Measurements from ENCODE around the gene TTC3. TPM values are rescaled to one million over a fixed set of nuclear protein-coding genes. Genes with fewer than 3 reads are reported as not detected.

The TTC3 gene
- total and polyA plus RNA-seq, 9 of the 15 experiments (the other 6 are each of a cell fraction or from before 2014, with no cell fraction given): 17.5 to 92.0 (median 59.5) TPM

DNA sequence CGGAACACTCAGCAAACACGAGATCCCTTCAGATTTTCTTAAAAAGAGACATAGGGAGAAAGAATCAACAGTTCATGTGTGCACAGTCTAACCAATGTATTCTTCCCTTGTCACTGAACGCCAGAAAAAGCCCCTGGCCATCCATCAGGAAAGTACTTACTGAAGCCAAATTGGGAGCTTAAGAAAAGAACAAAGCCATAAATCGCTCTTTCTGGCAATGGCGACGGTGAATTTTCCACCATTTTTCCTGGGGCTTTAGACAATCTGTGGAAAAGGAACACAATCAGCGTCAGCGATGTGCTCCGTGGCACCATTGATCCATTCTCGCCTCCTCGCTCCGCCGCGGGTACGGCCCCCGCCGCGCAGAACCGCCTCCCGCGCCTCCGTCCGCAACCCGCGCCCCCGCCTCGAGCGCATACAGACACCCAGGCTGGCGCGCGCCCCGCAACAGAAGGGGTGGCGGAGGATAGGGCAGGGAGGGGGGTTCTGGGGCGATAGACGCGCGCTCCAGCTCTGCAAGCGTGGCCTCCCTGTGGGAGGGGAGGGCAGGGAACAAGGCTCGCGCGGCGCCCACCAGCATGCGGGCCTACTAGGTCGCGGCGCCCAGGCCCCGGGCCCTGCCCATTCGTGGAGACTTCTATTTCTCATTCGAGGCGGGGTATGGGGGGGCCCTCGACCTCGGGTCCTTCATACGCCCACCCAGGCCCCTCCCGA lies 623 bp upstream of the TTC3 start (continued):
- TF ChIP-seq NR4A1 (CRISPR knock-in tag; IDR thresholded peaks at IDR 0.05): peak; percentile 58; the same call in 1 of the 2 replicates
- no peak for TF ChIP-seq NR4A1 (tag; IDR thresholded peaks at IDR 0.05)
- TF ChIP-seq EP300 (IDR thresholded peaks at IDR 0.05; ENCODE audit: low read length): no peak
- no peak for TF ChIP-seq ZFP1 (CRISPR knock-in tag; IDR thresholded peaks at IDR 0.05)
- TF ChIP-seq CREBBP (IDR thresholded peaks at IDR 0.05; ENCODE audit: low read depth, low read length): no peak
- TF ChIP-seq SUPT5H (IDR thresholded peaks at IDR 0.05): peak; percentile 78
- TF ChIP-seq, protein P1, sequence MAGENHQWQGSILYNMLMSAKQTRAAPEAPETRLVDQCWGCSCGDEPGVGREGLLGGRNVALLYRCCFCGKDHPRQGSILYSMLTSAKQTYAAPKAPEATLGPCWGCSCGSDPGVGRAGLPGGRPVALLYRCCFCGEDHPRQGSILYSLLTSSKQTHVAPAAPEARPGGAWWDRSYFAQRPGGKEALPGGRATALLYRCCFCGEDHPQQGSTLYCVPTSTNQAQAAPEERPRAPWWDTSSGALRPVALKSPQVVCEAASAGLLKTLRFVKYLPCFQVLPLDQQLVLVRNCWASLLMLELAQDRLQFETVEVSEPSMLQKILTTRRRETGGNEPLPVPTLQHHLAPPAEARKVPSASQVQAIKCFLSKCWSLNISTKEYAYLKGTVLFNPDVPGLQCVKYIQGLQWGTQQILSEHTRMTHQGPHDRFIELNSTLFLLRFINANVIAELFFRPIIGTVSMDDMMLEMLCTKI (IDR thresholded peaks at IDR 0.05; ENCODE audit: partially characterized antibody): no peak
- no peak for TF ChIP-seq ZNF3 (CRISPR knock-in tag; IDR thresholded peaks at IDR 0.05)
- no peak for TF ChIP-seq BRD9 (IDR thresholded peaks at IDR 0.05; ENCODE audit: low read depth, partially characterized antibody)
- TF ChIP-seq SIN3A (IDR thresholded peaks at IDR 0.05; ENCODE audit: borderline replicate concordance in 2 of 2, control insufficient read depth in 1 of 2, low read depth in 2 of 2, low read length in 2 of 2): peak in 1 of 2 experiments; percentile 30; a peak in 1 of 4 replicates
- no peak for TF ChIP-seq ZNF184 (CRISPR knock-in tag; IDR thresholded peaks at IDR 0.05)
- TF ChIP-seq PATZ1 (CRISPR knock-in tag; IDR thresholded peaks at IDR 0.05; ENCODE audit: borderline replicate concordance): peak; percentile 31; the same call in 1 of the 2 replicates
- TF ChIP-seq COPS2 (conservative IDR thresholded peaks at IDR 0.05): no peak
- no peak for TF ChIP-seq CBX5 (IDR thresholded peaks at IDR 0.05; ENCODE audit: borderline replicate concordance, low read depth)
- no peak for TF ChIP-seq HINFP (tag; conservative IDR thresholded peaks at IDR 0.05; ENCODE audit: low read depth)
- TF ChIP-seq TGIF2 (CRISPR knock-in tag; IDR thresholded peaks at IDR 0.05): 0 out of 2 replicates have a peak, but pooled peaks have one; percentile 57
- no peak for TF ChIP-seq RBM39 (optimal IDR thresholded peaks at IDR 0.05; ENCODE audit: low read depth, low read length)
- TF ChIP-seq MIER1 (IDR thresholded peaks at IDR 0.05; ENCODE audit: low read depth): no peak
- TF ChIP-seq YBX1 (IDR thresholded peaks at IDR 0.05): no peak
- no peak for TF ChIP-seq BHLHE40 (IDR thresholded peaks at IDR 0.05; ENCODE audit: low read length)
- no peak for TF ChIP-seq SNIP1 (IDR thresholded peaks at IDR 0.05; ENCODE audit: low read depth)
